SK-N-SH (cell line): ENCODE measurements around the gene PLEKHG2. TPM values are rescaled to one million over a fixed set of nuclear protein-coding genes. Genes with fewer than 3 reads are reported as not detected.

Experiments used
- FOSL2 ChIP-seq: IDR thresholded peaks from 2 replicates; pipeline ENCODE4 v1.4.0; 2012; ENCODE audit warnings: low read depth, mild to moderate bottlenecking, moderate library complexity, borderline replicate concordance
- MXI1 ChIP-seq: IDR thresholded peaks from 2 replicates; pipeline ENCODE4 v1.6.1; 2012; ENCODE audit warnings: mild to moderate bottlenecking, low read depth, low read length, improper control_type of control experiment
- NFIC ChIP-seq: IDR thresholded peaks from 2 replicates; pipeline ENCODE4 v1.4.0; 2012; ENCODE audit warnings: borderline replicate concordance
- POLR2AphosphoS5 ChIP-seq: IDR thresholded peaks from 2 replicates; pipeline ENCODE4 v1.6.1; 2012; ENCODE audit warnings: low read depth, low read length
- RAD21 ChIP-seq: IDR thresholded peaks from 2 replicates; pipeline ENCODE4 v1.6.1; 2012; ENCODE audit warnings: mild to moderate bottlenecking, low read length
- RXRA ChIP-seq: IDR thresholded peaks from 2 replicates; pipeline ENCODE4 v1.4.0; 2012; ENCODE audit warnings: low read depth, mild to moderate bottlenecking, borderline replicate concordance
- SMC3 ChIP-seq: IDR thresholded peaks from 2 replicates; pipeline ENCODE4 v1.6.1; 2012; ENCODE audit warnings: low read depth, low read length, improper control_type of control experiment
- polyA plus RNA-seq, 3 experiments: library from polyadenylated mRNA; depleted of rRNA; stranded (reverse); fragments of >200 nt; gene quantifications; 2 replicates each; pipeline ENCODE4 v1.2.3, GENCODE V29; 2012
- TF ChIP-seq, protein P1 (sequence below): IDR thresholded peaks from 2 replicates; pipeline ENCODE4 v1.6.1; 2012; ENCODE audit warnings: mild to moderate bottlenecking, low read depth, low read length, moderate library complexity
- TF ChIP-seq, protein P2 (sequence below): fragments of 150-350 bp; IDR thresholded peaks from 2 replicates; pipeline ENCODE4 v1.6.1; 2016; ENCODE audit warnings: mild to moderate bottlenecking, low read depth, low read length
- TF ChIP-seq, protein P3 (sequence below): IDR thresholded peaks from 2 replicates; pipeline ENCODE4 v1.4.0; 2012; ENCODE audit warnings: low read depth
- TF ChIP-seq, protein P4 (sequence below): IDR thresholded peaks from 2 replicates; pipeline ENCODE4; 2012
- TF ChIP-seq, protein P5 (sequence below): fragments of 200-600 bp; sonication (generic); IDR thresholded peaks from 2 replicates; pipeline ENCODE4 v1.6.1; 2017; ENCODE audit warnings: antibody characterized with exemption, mild to moderate bottlenecking, moderate library complexity

The PLEKHG2 gene
- polyA plus RNA-seq, 1 of the 3 experiments (the other 2 are of a cell fraction): 13.6 TPM

DNA sequence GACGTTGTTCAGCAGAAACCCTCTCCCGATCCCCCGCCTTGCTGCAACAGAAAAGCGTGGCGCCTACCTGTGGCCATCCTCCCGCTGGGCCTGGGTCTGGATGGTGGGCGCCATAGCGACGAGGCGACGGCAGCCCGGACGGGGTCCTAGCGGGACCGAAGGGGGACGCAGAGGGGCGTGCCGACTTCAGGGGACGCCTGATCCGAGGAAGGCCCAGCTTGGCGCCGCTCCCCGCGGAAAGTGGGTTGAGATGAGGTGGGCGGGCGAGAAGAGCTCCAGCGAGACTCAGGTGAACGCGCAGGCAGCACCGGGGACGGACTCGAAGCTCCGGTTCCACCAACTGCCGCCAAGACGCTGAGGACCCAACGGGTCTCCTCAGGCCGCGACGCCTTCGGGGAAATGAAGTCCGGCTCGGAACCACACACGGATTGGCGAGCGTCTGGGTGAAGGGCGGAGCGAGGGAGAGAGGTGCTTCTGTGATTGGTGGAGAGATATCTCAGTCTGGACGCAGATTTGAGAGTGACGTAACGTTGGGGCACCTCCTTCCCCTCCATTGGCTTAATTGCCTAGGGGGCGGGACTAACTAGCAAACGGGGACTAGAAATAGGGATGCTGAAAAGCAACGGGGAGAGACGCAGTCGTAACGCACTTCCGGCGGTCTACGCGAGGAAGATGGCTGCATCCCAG lies 21.6 kb upstream of the PLEKHG2 start, which contains the start of the genes MED29 and PAF1 (continued):
- TF ChIP-seq, protein P1, sequence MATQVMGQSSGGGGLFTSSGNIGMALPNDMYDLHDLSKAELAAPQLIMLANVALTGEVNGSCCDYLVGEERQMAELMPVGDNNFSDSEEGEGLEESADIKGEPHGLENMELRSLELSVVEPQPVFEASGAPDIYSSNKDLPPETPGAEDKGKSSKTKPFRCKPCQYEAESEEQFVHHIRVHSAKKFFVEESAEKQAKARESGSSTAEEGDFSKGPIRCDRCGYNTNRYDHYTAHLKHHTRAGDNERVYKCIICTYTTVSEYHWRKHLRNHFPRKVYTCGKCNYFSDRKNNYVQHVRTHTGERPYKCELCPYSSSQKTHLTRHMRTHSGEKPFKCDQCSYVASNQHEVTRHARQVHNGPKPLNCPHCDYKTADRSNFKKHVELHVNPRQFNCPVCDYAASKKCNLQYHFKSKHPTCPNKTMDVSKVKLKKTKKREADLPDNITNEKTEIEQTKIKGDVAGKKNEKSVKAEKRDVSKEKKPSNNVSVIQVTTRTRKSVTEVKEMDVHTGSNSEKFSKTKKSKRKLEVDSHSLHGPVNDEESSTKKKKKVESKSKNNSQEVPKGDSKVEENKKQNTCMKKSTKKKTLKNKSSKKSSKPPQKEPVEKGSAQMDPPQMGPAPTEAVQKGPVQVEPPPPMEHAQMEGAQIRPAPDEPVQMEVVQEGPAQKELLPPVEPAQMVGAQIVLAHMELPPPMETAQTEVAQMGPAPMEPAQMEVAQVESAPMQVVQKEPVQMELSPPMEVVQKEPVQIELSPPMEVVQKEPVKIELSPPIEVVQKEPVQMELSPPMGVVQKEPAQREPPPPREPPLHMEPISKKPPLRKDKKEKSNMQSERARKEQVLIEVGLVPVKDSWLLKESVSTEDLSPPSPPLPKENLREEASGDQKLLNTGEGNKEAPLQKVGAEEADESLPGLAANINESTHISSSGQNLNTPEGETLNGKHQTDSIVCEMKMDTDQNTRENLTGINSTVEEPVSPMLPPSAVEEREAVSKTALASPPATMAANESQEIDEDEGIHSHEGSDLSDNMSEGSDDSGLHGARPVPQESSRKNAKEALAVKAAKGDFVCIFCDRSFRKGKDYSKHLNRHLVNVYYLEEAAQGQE: no peak
- TF ChIP-seq MXI1 (peak; percentile 39), NFIC (no peak), RAD21 (no peak), POLR2AphosphoS5 (peak; percentile 99), RXRA (no peak), FOSL2 (no peak), SMC3 (no peak; the same call in 1 of the 2 replicates)
- TF ChIP-seq, protein P2, sequence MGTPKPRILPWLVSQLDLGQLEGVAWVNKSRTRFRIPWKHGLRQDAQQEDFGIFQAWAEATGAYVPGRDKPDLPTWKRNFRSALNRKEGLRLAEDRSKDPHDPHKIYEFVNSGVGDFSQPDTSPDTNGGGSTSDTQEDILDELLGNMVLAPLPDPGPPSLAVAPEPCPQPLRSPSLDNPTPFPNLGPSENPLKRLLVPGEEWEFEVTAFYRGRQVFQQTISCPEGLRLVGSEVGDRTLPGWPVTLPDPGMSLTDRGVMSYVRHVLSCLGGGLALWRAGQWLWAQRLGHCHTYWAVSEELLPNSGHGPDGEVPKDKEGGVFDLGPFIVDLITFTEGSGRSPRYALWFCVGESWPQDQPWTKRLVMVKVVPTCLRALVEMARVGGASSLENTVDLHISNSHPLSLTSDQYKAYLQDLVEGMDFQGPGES: peak; percentile 62
- TF ChIP-seq, protein P3, sequence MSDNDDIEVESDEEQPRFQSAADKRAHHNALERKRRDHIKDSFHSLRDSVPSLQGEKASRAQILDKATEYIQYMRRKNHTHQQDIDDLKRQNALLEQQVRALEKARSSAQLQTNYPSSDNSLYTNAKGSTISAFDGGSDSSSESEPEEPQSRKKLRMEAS: peak; percentile 45; the same call in 1 of the 2 replicates
- TF ChIP-seq, protein P4, sequence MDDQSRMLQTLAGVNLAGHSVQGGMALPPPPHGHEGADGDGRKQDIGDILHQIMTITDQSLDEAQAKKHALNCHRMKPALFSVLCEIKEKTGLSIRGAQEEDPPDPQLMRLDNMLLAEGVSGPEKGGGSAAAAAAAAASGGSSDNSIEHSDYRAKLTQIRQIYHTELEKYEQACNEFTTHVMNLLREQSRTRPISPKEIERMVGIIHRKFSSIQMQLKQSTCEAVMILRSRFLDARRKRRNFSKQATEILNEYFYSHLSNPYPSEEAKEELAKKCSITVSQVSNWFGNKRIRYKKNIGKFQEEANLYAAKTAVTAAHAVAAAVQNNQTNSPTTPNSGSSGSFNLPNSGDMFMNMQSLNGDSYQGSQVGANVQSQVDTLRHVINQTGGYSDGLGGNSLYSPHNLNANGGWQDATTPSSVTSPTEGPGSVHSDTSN: peak; percentile 99
- TF ChIP-seq, protein P5, sequence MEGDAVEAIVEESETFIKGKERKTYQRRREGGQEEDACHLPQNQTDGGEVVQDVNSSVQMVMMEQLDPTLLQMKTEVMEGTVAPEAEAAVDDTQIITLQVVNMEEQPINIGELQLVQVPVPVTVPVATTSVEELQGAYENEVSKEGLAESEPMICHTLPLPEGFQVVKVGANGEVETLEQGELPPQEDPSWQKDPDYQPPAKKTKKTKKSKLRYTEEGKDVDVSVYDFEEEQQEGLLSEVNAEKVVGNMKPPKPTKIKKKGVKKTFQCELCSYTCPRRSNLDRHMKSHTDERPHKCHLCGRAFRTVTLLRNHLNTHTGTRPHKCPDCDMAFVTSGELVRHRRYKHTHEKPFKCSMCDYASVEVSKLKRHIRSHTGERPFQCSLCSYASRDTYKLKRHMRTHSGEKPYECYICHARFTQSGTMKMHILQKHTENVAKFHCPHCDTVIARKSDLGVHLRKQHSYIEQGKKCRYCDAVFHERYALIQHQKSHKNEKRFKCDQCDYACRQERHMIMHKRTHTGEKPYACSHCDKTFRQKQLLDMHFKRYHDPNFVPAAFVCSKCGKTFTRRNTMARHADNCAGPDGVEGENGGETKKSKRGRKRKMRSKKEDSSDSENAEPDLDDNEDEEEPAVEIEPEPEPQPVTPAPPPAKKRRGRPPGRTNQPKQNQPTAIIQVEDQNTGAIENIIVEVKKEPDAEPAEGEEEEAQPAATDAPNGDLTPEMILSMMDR: no peak
